GM12878 (cell line): Measurements from ENCODE around the gene KRT72. TPM values are rescaled to one million over a fixed set of nuclear protein-coding genes. Genes with fewer than 3 reads are reported as not detected.

Experiments used
- ATAC-seq: fragments of 200-7000 bp; cut with Tn5 transposase; 3 replicates; pipeline ENCODE4 v1.9.1; 2020; ENCODE audit warnings: mild to moderate bottlenecking, moderate library complexity
- BruUV-seq: library from RNA; stranded (reverse); fragments of 400-500 nt; replicated peaks from 2 replicates; lab custom pipeline; 2021; lab: Mats Ljungman, UMichigan
- CTCF ChIA-PET: fragments of 300-600 bp; sonication (Branson Sonifier 250); formaldehyde crosslinking; extraction: SDS; loops from one replicate; lab custom pipeline; 2021; ENCODE audit warnings: inconsistent platforms; lab: Yijun Ruan, JAX
- POLR2A ChIA-PET: fragments of 350-600 bp; formaldehyde crosslinking; extraction: SDS; loops from one replicate; lab custom pipeline; 2021; ENCODE audit warnings: inconsistent platforms; lab: Charles Lee
- RAD21 ChIA-PET: fragments of 300-600 bp; sonication (Branson Sonifier 250); formaldehyde crosslinking; loops from one replicate; lab custom pipeline; 2023; ENCODE audit warnings: antibody characterized with exemption; ENCODE audit not compliant: unreplicated experiment; lab: Charles Lee
- SMC1A ChIA-PET: fragments of 300-600 bp; sonication (Branson Sonifier 250); formaldehyde crosslinking; loops from one replicate; lab custom pipeline; 2023; ENCODE audit not compliant: unreplicated experiment, uncharacterized antibody; lab: Charles Lee
- DNase-seq: peaks from one replicate; pipeline ENCODE4 v3.0.0-alpha.2; 2011; ENCODE audit warnings: low read depth, low spot score
- FAIRE-seq: peaks from 3 replicates; lab custom pipeline; 2011; peaks lifted over from hg19 to GRCh38; lab: Jason Lieb, UNC
- H2AFZ ChIP-seq: 2 replicates; pipeline ENCODE4 v1.6.0; 2011; ENCODE audit warnings: low read depth, low read length, control low read depth; ENCODE audit not compliant: control insufficient read depth
- H3K27ac ChIP-seq: 2 replicates; pipeline ENCODE4 v1.5.1; 2011; ENCODE audit warnings: control low read depth; ENCODE audit not compliant: control insufficient read depth, insufficient read depth
- H3K27me3 ChIP-seq, 2 experiments: replicated peaks in 1 of 2; 2 replicates each; pipeline versions ENCODE4 v1.6.0 to v1.6.1; 2011; ENCODE audit warnings: low read length in 1 of 2; ENCODE audit not compliant: control insufficient read depth in 2 of 2, insufficient read depth in 2 of 2
- H3K36me3 ChIP-seq, 2 experiments: 2 replicates each; pipeline ENCODE4 v1.5.1; 2011; ENCODE audit warnings: low read length in 1 of 2; ENCODE audit not compliant: control insufficient read depth in 2 of 2, insufficient read depth in 2 of 2
- H3K4me1 ChIP-seq: 2 replicates; pipeline ENCODE4 v1.6.1; 2011; ENCODE audit warnings: mild to moderate bottlenecking, low read length, moderate library complexity, mixed read lengths; ENCODE audit not compliant: control insufficient read depth, insufficient read depth
- H3K4me2 ChIP-seq: 2 replicates; pipeline ENCODE4 v1.6.0; 2011; ENCODE audit warnings: control low read depth; ENCODE audit not compliant: control insufficient read depth, insufficient read depth
- H3K4me3 ChIP-seq: fragments of 200-600 bp; sonication (generic); 2 replicates; pipeline ENCODE4 v1.5.1; 2016
- H3K79me2 ChIP-seq: 2 replicates; pipeline ENCODE4 v1.6.0; 2011; ENCODE audit warnings: low read length; ENCODE audit not compliant: control insufficient read depth, insufficient read depth
- H3K9ac ChIP-seq: 2 replicates; pipeline ENCODE4 v1.8.0; 2011; ENCODE audit warnings: low read length, control low read depth, mixed read lengths; ENCODE audit not compliant: control insufficient read depth, insufficient read depth
- H3K9me3 ChIP-seq: replicated peaks from 3 replicates; pipeline ENCODE4 v1.5.1; 2011; ENCODE audit warnings: mild to moderate bottlenecking, low read length; ENCODE audit not compliant: control insufficient read depth, insufficient read depth
- H4K20me1 ChIP-seq: 2 replicates; pipeline ENCODE4 v1.6.0; 2011; ENCODE audit not compliant: control insufficient read depth, insufficient read depth
- CEBPB ChIP-seq, 2 experiments: fragments of 150-350 bp in 1 of 2; IDR thresholded peaks; 2 replicates each; pipeline ENCODE4 v1.6.1; 2012 to 2014; ENCODE audit warnings: low read depth in 2 of 2, low read length in 2 of 2, borderline replicate concordance in 1 of 2, inconsistent platforms in 1 of 2
- CREB1 ChIP-seq: IDR thresholded peaks from 2 replicates; pipeline ENCODE4 v1.6.1; 2012; ENCODE audit warnings: low read depth, mild to moderate bottlenecking, inconsistent platforms
- EED ChIP-seq: sonication (generic); IDR thresholded peaks from 2 replicates; pipeline ENCODE4 v1.6.1; 2016; ENCODE audit warnings: antibody characterized with exemption, low read depth
- FOS ChIP-seq: IDR thresholded peaks from 3 replicates; pipeline ENCODE4 v1.6.1; 2011; ENCODE audit warnings: borderline replicate concordance; ENCODE audit not compliant: insufficient read length; ENCODE audit errors: extremely low read depth
- IRF5 ChIP-seq: fragments of 450-650 bp; IDR thresholded peaks from 2 replicates; pipeline ENCODE4 v1.6.1; 2017; ENCODE audit warnings: borderline replicate concordance
- NBN ChIP-seq: fragments of 450-650 bp; IDR thresholded peaks from 2 replicates; pipeline ENCODE4 v1.6.1; 2016
- NR2C2 ChIP-seq: IDR thresholded peaks from 2 replicates; pipeline ENCODE4 v1.6.1; 2011; ENCODE audit warnings: borderline replicate concordance, low read depth; ENCODE audit not compliant: control insufficient read depth, insufficient read length
- PML ChIP-seq: IDR thresholded peaks from 2 replicates; pipeline ENCODE4 v1.6.1; 2012; ENCODE audit warnings: low read length, inconsistent platforms
- SRF ChIP-seq, 2 experiments: IDR thresholded peaks; 2 replicates each; pipeline ENCODE4 v1.6.1; 2011; ENCODE audit warnings: low read depth in 2 of 2, low read length in 2 of 2, mild to moderate bottlenecking in 1 of 2, moderate library complexity in 1 of 2
- ZNF217 ChIP-seq: fragments of 450-650 bp; IDR thresholded peaks from 2 replicates; pipeline ENCODE4 v1.6.1; 2017; ENCODE audit warnings: antibody characterized with exemption, mild to moderate bottlenecking
- ZNF687 ChIP-seq: fragments of 450-650 bp; IDR thresholded peaks from 2 replicates; pipeline ENCODE4 v1.6.1; 2017; ENCODE audit warnings: mild to moderate bottlenecking, moderate library complexity
- WGBS: methylation state at CpG from one replicate; pipeline ENCODE4 v1.1.6; 2016; ENCODE audit warnings: low lambda C conversion rate; ENCODE audit not compliant: insufficient replicate concordance, insufficient coverage; ENCODE audit errors: missing lambda C conversion rate; 5-methylcytosine and 5-hydroxymethylcytosine counted together
- in situ Hi-C: fragments of 300-500 bp; cut with MboI; formaldehyde crosslinking; loops from 9 replicates; pipeline ENCODE4 v1.14.3; 2018; ENCODE audit warnings: mixed read lengths
- intact Hi-C: fragments of 100-400 bp; cut with micrococcal nuclease; formaldehyde crosslinking; loops from one replicate; pipeline ENCODE4 v1.14.2; 2022; ENCODE audit not compliant: unreplicated experiment
- polyA plus RNA-seq, 11 experiments: library from polyadenylated mRNA; depleted of rRNA in 4 of 11; unstranded in 6 of 11; stranded (reverse) in 5 of 11; fragments of >200 nt; fragmentation: Nextera tagmentation in 4 of 11; fragmentation: Illumina TruSeq in 1 of 11; extraction: Ambion mirVana in 4 of 11; extraction: Trizol in 1 of 11; gene quantifications; 1 replicate in 1 of 11; 2 replicates in 10 of 11; pipeline versions ENCODE4 v1.2.1 to v1.2.3, GENCODE V29; 2011 to 2016; ENCODE audit warnings: inconsistent platforms in 2 of 11, missing spikeins in 2 of 11, low read depth in 1 of 11
- total RNA-seq, 4 experiments: library from RNA; depleted of rRNA in 3 of 4; stranded (reverse); fragments of >200 nt in 3 of 4; fragmentation: Illumina TruSeq in 1 of 4; extraction: Trizol in 1 of 4; gene quantifications; 2 replicates each; pipeline versions ENCODE4 v1.2.1 to v1.2.3, GENCODE V29; 2013 to 2021
- TF ChIP-seq, protein P1 (sequence below): fragments of 450-650 bp; IDR thresholded peaks from 2 replicates; pipeline ENCODE4 v1.6.1; 2017; ENCODE audit warnings: mild to moderate bottlenecking
- TF ChIP-seq, protein P2 (sequence below): fragments of 450-650 bp; conservative IDR thresholded peaks from 2 replicates; pipeline ENCODE4 v1.6.1; 2017; ENCODE audit warnings: mild to moderate bottlenecking, moderate library complexity

KRT72 gene
- total and polyA plus RNA-seq, 10 of the 15 experiments (the other 5 are each of a cell fraction or from before 2014, with no cell fraction given): not detected

- TF ChIP-seq ZNF687 (no peak), SRF (IDR thresholded peaks at IDR 0.05; ENCODE audit: low read depth in 2 of 2, low read length in 2 of 2) (no peak), NBN (no peak)
- TF ChIP-seq, protein P1, sequence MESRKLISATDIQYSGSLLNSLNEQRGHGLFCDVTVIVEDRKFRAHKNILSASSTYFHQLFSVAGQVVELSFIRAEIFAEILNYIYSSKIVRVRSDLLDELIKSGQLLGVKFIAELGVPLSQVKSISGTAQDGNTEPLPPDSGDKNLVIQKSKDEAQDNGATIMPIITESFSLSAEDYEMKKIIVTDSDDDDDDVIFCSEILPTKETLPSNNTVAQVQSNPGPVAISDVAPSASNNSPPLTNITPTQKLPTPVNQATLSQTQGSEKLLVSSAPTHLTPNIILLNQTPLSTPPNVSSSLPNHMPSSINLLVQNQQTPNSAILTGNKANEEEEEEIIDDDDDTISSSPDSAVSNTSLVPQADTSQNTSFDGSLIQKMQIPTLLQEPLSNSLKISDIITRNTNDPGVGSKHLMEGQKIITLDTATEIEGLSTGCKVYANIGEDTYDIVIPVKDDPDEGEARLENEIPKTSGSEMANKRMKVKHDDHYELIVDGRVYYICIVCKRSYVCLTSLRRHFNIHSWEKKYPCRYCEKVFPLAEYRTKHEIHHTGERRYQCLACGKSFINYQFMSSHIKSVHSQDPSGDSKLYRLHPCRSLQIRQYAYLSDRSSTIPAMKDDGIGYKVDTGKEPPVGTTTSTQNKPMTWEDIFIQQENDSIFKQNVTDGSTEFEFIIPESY: no peak
- TF ChIP-seq, all 136 proteins: peak for 0
These were observed 49.9 kb downstream of the KRT72 start (continued) for GRCh38 chr12:52551216-52551865.

GRCh38 chr12:52546126-52546525 is 55.1 kb downstream of the KRT72 start:
- RAD21 ChIA-PET: no interaction called here
- POLR2A ChIA-PET: no interaction called here
- no peaks in the 10 kb centered on the region for H3K9me3 ChIP-seq
- H3K79me2 ChIP-seq: no peaks in the 10 kb centered on the region
- intact Hi-C loops: no loop called here
- no peak for ATAC-seq
- H3K27me3 ChIP-seq: peaks cover 4% of the 10 kb centered on the region in 2 experiments; a peak in 3 of 4 replicates
- H4K20me1 ChIP-seq: no peaks in the 10 kb centered on the region
- H3K9ac ChIP-seq: no peak overlapping the region
- WGBS: 36% methylated on average over 15 of the region's 15 CpGs
- H3K27ac ChIP-seq: no peak overlapping the region
- BruUV-seq: no TSS peak
- no peak for DNase-seq
- H3K4me1 ChIP-seq: no peaks in the 10 kb centered on the region
- FAIRE-seq: no peak
- H2AFZ ChIP-seq: no peak overlapping the region
- H3K36me3 ChIP-seq: no peaks in the 10 kb centered on the region
- SMC1A ChIA-PET: interaction anchor here (0.6 kb wide), 1 partner anchor 337 kb away, joined by 3 read pairs; no protein-coding TSS in a partner anchor
- no peak overlapping the region for H3K4me3 ChIP-seq
- in situ Hi-C loops: no loop called here
- CTCF ChIA-PET: no interaction called here
- H3K4me2 ChIP-seq: no peak overlapping the region
- TF ChIP-seq IRF5 (no peak), FOS (no peak), CREB1 (no peak), EED (no peak), ZNF217 (no peak), NR2C2 (no peak), NBN (no peak), PML (no peak), CEBPB (IDR thresholded peaks at IDR 0.05; ENCODE audit: borderline replicate concordance in 1 of 2, low read depth in 2 of 2, low read length in 2 of 2) (no peak)
- TF ChIP-seq, protein P2, sequence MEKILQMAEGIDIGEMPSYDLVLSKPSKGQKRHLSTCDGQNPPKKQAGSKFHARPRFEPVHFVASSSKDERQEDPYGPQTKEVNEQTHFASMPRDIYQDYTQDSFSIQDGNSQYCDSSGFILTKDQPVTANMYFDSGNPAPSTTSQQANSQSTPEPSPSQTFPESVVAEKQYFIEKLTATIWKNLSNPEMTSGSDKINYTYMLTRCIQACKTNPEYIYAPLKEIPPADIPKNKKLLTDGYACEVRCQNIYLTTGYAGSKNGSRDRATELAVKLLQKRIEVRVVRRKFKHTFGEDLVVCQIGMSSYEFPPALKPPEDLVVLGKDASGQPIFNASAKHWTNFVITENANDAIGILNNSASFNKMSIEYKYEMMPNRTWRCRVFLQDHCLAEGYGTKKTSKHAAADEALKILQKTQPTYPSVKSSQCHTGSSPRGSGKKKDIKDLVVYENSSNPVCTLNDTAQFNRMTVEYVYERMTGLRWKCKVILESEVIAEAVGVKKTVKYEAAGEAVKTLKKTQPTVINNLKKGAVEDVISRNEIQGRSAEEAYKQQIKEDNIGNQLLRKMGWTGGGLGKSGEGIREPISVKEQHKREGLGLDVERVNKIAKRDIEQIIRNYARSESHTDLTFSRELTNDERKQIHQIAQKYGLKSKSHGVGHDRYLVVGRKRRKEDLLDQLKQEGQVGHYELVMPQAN: no peak
